Ramos (cell line): ENCODE results near the gene PTPN2.

Experiments used
- in situ Hi-C: fragments of 300-500 bp; cut with MboI; formaldehyde crosslinking; loops from one replicate; pipeline ENCODE4 v1.14.3; 2022; ENCODE audit warnings: low sequenced_read_pairs; ENCODE audit not compliant: unreplicated experiment

Gene PTPN2

DNA sequence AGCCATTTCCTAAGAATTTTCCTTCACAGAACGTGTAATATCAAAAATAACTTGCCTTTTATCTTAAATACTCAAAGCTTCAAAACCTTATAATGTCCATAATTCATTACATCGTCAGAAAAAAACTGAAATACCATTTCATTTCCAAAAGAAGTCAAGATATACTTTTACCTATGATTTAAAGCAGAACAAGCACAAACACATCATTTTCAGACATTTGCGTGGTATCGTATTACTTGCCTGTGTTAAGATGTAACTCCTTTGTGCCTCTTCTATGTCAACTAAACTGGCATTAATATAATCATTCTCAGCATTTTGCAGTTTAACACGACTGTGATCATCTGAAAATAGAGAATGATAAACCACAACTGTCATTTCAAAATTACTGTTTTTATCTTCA, 47.5 kb downstream of the PTPN2 start:
- in situ Hi-C loops, result no loop called here

DNA sequence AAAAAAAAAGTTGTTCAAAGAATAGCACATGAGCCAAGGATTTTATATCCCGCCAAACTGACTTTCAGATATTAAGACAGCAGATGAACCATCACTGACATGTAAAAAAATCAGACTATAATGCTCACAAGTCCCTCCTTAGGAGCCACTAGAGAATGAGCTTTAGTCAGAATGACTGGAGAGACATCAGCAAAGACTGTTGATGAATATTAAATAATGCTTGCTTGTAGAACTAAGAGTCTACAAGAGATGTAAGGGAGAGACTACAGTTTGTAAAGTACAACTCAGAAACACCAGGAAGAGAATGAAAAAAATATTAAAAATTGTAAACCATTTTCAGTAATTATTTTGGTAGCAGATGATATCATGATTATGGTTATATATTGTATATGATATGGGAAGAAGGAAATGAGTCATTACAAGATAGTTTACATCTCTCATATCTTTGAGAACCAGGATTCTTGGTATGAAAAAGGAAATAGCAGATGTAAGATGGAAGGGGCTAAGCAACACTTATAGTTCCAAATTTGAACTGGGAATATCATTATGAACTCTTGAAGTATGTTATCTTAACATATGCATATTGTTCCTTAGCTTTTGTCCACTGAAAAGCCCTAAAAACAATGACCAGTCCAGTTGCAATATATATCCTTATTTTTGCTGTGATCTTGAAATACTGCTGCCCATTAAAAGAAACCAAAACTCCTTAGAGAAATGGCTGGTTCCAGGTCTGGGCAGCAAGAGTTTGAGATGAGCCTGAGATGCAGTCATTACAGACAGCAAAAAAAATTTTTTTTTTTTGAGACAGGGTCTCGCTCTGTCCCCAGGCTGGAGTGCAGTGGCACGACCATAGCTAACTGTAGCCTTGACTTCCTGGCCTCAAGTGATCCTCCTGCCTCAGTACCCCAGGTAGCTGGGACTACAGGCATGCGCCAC, 55.7 kb downstream of the PTPN2 start:
- in situ Hi-C loops, result no loop called here

DNA sequence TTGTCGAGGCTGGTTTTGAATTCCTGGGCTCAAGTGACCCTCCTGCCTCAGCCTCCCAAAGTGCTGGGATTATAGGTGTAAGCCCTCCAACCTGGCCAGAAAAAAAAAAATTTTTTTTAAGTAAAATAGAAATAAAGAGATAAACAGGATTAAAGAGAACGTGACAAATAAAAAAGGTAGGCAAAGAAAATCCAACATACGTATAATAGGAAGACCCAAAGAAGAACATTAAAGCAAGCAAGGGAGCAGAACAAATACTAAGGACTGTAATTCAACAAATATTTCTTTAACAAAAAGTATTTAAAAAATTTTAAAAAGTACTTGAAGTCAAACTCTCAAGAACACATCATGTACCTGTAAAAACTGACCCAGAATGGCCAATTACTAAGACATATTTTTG, 56.4 kb downstream of the PTPN2 start:
- in situ Hi-C loops, result no loop called here

DNA sequence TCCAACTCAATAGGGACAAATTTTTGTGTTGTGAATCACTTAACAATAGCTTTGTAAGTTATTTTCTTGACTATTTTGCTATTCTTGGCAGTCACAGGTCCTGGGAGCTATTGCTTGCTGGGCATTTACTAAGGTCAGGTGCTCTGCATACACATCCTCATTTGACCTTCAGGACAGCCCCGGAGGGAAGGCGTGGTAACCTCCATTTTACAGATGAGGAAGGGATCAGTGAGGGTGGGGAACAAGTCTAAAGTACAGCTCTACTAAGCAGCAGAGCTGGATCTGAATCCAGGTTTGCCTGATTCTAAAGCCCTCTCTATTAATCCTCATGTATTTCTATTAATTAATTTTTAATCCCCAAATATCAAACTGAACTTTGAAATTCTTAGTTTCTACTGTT, 58.8 kb downstream of the PTPN2 start:
- in situ Hi-C loops, result no loop called here

DNA sequence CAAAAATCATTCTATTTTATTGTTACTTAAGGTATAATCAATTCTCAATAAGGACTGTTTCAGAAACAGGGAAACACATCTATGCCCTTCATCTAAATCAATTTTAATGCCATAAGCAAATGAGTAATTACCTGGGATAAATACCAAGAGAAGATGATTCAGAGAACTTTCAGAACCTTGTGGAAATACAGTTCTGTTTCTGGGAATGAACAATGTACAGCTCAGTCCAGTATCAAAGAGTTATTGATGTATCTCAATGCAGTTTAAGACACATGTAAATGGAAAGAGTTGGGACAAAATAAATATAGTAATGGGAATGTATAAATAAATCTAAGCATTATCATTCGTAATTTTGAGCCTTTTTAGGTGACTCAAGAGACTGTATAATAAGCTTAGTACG, 60.1 kb downstream of the PTPN2 start:
- in situ Hi-C loops, result no loop called here

DNA sequence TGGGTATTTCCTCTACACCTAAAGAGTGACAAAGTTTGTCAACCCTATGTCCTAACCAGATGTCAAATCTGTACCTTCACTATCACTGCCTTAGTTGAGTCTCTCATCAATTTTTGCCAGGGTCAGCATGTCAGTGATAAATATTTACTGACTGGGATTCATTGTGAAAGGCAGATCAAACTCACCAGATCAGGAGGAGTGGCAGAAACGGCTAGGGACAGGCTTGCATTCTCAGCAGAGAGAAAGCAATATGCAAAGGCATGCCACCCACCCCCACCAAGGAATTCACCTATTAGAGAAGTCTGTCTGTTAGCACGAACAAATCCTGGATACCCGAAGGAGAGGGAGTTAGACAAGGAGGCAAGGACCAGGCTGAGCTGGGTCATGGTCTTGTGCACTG, 62.6 kb downstream of the PTPN2 start:
- in situ Hi-C loops, result no loop called here

DNA sequence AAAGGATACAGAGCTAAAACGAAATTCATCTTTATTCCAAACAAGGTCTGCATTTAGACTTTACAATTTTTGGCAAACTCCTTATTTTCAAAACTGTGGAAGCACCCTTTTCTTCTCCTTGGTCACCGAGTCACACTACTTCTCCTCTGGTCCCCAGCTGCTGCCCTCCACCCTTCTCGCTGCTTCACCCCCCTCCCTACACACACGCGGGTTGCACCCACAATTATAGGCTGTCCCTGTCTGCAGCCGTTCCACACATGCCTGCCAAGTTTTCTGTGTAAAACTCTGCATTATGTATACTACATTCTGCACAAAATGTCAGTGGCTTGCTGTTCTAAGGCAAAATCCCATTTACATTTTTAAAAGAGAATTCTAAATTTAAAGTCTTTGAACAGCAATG, 63.5 kb downstream of the PTPN2 start:
- in situ Hi-C loops, result no loop called here

DNA sequence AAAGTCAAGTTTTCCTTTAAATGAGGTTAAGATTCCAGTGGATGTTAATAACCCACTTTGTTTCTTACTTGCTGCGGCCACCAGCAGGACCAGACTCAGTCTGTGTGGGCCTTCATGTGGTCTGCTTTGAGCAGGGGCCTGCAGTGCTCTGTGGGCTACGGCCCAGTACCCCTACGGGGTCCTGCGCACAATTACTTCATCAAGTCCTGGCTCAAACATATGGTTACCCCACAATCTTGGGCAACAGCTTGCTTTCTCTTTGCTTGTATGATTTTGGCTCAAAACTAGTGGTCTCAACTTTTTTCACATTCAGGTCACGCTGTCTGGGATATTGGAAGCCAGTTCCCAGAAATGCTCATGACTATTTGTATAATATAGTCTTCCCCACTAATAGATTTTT, 64.2 kb downstream of the PTPN2 start:
- in situ Hi-C loops, result no loop called here

DNA sequence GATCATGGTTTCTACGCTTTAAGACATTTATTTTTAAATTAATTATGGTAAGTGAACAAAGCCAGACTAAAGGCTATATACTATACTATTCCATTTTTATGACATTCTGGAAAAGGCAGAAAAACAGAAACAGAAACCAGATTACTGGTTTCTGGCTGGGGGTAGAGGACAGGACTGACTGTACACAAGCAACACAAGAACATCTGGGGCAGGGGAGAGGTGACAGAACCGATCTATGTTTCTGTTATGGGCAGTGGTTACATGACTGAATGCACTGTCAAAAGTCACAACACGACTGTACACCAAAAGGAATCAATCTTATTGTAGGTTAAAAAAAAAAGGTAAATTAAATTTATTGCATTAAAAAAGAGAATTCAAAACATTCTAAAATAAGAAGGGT, 64.7 kb downstream of the PTPN2 start:
- in situ Hi-C loops, result no loop called here

DNA sequence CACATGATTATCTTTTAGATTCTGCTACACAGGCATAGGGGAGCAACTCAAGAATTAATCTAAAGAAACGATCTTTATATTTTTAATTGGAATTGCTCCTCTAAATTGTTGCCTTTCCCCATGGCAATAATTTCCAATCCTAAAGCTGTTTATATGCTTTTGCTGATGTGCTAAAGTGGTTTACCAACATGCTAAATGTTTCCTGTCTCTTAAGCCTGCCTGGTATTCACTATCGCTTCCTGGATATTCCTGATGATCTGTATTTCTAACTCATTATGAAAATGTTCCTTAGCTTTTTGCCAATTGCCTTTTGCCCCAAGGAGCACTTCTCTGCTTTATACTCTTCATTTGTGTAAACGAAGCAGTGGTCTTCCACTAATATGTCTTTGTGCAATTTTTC, 65.8 kb downstream of the PTPN2 start:
- in situ Hi-C loops, result no loop called here

DNA sequence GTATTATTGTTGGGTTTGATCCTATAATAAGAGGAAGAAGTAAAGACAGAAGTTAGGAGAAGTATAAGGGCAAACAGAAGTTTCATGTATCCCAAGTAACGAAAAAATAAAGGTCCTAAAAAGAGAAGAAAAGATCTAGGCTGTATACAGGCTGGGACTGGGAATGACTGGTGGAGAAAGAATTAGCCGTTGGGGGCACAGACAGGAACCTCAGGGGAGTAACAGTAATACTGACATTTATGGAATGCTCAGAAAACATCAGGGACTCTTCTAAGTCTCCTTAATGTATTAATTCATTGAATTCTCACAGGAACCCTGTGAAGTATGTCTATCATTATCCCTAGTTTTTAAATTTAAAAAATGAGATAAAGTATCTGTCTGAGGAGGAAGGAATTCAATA, 67.6 kb downstream of the PTPN2 start:
- in situ Hi-C loops, result no loop called here

DNA sequence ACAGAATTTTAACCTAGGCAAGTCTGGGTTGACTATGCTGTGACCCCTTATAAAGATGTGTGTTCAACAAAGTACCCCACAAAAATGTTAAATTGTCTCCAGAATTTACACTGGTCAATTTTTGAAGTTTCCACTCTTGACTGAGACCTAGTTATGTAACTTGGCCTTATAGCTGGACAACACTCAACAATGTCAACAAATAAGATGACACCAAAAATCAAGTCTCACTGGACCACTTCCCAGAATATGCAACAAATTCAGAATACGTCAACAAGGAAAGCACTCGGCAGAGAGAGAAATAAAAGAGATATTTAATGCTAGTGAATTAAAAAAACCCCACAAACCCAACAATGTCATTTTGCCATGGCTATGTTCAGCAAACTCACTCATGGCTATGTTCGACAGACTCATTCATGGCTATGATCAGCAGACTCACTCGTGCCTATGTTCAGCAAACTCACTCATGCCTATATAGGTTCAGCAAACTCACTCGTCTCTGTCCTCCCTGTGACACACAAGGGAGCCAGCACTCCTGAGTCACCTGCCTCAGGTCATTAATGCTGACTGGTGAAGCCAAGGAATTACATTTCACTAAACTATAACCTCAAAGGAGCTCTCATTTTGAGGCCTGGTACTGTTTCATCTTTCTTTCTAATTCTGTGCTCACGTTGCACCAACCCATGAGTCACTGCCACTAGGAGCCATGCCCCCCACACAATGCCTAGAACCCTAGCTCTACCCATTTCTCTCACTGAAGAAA, 72.7 kb downstream of the PTPN2 start:
- in situ Hi-C loops, result no loop called here

DNA sequence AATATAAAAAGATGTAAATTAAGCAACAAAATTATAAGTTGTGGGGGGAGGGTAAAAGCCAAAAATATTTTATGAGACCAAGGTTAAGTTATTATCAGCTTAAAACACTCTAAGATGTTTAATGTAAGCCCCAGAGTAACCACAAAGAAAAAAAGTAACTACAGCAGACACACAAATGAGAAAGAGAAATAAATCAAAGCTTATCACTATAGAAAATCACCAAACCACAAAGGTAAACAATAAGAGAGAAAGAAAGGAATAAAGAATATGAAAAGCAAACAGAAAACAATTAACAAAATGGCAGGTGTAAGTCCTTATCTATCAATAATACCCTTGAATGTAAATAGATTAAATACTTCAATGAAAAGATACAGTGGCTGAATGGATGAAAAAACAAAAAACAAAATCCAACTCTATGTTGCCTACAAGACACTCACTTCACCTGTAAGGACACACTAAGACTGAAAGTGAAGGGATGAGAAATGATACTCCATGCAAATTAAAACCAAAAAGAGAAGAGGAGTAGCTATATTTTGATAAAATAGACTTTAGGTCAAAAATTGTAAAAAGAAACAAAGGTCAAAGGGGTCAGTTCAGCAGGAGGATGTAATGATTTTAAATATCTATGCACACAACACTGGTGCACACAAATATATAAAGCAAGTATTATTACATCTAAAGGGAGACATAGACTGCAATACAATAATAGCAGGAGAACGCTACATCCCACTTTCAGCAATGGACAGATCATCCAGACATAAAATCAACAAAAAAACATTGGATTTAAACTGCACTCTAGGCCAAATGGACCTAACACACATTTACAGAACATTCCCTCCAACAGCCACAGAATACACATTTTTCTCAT, 80.7 kb downstream of the PTPN2 start:
- in situ Hi-C loops, result no loop called here

DNA sequence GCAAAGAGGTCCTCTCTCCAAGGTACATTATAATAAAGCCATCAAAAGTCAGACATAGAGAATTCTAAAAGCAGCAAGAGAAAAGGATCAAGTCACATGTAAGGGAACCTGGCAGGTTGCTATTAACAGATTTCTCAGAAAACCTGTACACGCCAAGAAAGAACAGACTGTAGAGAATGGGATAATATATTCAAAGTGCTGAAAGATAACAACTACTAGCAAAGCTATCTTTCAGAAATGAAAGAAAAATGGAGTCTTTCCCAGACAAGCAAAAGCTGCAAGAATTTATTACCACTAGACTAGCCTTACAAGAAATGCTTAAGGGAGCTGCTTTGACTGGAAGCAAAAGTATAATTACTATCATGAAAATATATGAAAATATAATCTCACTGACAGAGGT, 81.5 kb downstream of the PTPN2 start:
- in situ Hi-C loops, result no loop called here

DNA sequence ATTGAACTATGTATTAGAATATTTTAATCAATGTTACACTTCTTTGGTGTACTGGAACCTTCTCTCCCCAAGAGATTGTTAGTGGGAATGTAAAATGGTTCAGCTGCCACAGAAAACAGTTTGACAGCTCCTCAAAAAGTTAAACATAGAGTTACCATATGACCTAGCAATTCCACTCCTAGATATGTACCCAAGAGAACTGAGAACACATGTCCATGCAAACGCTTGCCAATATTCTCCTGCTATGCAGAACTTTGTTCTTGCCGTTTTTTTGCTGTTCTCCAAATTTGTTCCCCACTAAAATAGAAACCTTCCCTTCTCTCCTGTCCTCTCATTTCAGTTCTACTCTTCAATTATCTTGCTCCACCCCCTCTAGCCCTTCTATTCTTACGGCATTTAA, 87.6 kb downstream of the PTPN2 start:
- in situ Hi-C loops, result no loop called here

DNA sequence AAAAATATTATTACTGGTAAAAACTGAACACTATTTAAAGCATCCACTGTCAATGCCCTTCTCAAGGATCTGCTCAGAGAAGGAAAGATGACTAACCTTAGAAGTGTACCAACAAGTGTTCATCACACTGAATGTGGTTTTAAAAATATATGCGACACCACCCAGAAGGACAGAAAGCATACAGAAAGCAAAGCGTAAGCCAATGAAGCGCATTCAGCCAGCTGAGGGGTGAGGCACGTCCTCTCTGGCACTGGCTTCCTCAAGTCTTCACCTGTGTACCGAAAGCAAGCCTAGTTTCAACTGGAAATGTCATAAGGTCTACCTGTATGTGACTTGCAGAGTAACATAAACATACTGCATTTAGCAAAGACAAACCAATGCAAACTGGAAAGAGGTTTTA, 92.4 kb downstream of the PTPN2 start:
- in situ Hi-C loops, result no loop called here

DNA sequence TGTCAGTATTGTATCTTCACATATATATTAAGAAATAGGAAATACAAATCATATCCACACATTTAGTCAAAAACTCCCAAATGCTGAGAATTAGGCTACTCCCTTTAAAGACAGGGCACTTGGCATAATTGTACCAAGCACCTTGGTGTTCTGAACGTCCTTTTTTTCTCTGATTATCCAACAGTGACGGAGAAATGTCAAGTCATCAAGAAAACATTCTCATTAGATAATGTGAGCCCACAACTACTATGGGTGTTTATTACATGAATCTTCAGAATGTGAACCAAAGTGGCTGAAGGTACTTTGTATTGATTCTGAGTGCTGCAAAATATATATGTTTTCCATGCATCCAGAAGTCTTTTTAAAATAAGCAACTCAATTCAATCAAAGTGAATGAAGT, 97.4 kb downstream of the PTPN2 start:
- in situ Hi-C loops, result no loop called here

DNA sequence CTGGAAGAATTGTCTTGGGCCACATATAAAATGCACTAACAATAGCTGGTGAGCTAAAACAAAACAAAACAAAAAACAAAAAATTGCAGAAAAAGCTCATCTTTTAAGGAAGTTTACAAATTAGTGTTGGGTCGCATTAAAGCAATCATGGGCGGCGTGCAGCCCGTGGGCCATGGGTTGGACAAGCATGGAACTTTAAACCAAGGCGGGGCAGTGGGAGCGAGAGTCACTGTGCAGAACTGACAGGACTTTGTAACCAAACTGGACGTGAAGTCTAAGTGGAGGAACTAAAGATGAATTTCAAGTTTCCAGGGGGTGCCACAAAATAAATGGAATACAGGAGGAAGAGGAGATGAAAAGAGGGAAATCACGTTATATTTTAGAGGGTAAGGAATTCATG, 100.5 kb downstream of the PTPN2 start:
- in situ Hi-C loops, result no loop called here

DNA sequence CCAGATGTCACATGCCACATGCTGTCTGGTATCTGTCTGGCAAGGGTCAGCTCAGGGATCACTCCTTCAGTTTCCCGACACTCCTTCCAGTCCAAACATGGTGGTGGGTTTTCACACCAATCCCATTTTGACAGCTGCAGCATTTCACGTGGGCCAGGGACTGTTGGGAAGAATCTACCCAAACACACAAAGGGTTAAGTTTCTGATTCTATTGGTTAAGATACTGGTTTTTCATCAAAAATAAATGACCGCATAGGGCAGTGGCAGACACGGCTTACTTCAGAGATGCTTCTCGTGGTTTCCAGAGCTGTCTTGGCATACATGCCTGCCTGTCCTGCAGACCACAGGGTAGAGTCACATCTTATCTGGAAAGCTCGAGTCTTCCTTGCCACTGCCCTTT, 101.5 kb downstream of the PTPN2 start:
- in situ Hi-C loops, result no loop called here

DNA sequence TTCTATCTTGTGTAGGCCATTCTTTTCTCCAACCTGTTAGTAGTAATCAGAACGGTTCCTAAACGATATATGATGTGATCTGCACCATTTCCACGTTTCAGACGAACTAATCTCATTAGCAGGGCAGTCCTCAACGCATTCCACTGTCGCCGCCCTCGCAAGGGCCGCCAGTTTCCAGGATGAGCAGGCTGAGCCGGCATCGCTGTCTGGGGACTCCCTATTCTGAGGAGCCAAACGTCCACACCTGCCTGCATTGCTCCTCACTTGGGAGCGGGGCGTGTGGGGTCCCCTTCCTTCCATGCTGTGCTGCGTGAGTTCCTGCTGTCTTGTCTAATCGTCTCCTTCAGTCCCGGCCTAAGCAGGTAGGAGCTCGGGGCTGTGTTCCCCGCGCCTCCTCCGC, 104.6 kb downstream of the PTPN2 start:
- in situ Hi-C loops, result no loop called here

DNA sequence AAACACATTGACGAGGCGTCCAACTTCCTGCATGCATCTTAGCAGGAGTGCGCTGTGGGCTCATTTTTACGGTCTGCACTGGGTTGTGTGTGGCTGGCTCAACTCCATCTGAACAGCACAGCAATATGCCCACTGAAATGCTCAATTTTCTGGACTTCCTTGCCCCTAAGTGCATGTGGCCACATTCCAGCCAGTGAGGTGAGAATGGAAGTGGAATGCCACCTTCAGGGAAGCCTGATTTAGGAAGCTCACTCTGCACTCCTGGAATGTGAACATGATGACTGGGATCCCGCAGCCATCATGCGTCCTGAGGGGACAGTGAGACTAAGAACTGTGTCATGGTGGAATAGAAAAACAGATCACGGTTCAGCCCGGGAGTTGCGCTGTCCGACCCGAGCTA, 105.0 kb downstream of the PTPN2 start:
- in situ Hi-C loops, result no loop called here
